Psoas muscle (tissue), 8 donors: Measurements from ENCODE around the gene COQ10B. TPM values are rescaled to one million over a fixed set of nuclear protein-coding genes. Genes with fewer than 3 reads are reported as not detected.
A peak's percentile ranks its signal among the peaks of the same experiment; 100 is the strongest.

Source experiments
- ATAC-seq, 4 donors: fragments of 200-7000 bp; cut with Tn5 transposase; one replicate each; pipeline ENCODE4 v1.9.1; 2020; ENCODE audit warnings: moderate library complexity in 3 of 4, mild to moderate bottlenecking in 2 of 4
- DNase-seq, 2 donors: peaks; one replicate each; pipeline ENCODE4 v3.0.0-alpha.2; 2020
- H3K27ac ChIP-seq: fragments of 200-600 bp; one replicate; pipeline ENCODE4 v1.8.0; 2022
- H3K27me3 ChIP-seq, 3 donors: fragments of 200-600 bp in 1 of 3; one replicate each; pipeline versions ENCODE4 v1.6.1 to v1.8.0; 2013 to 2022; ENCODE audit warnings: low read length in 2 of 3, mild to moderate bottlenecking in 2 of 3, moderate library complexity in 1 of 3; ENCODE audit not compliant: insufficient read depth in 3 of 3
- H3K36me3 ChIP-seq, 2 donors: fragments of 200-600 bp in 1 of 2; one replicate each; pipeline versions ENCODE4 v1.6.1 to v1.8.0; 2013 to 2022; ENCODE audit warnings: low read depth in 1 of 2, mild to moderate bottlenecking in 1 of 2, moderate library complexity in 1 of 2; ENCODE audit not compliant: insufficient read depth in 1 of 2
- H3K4me1 ChIP-seq: fragments of 200-600 bp; one replicate; pipeline ENCODE4 v1.8.0; 2022
- H3K4me3 ChIP-seq: fragments of 200-600 bp; one replicate; pipeline ENCODE4 v1.8.0; 2022; ENCODE audit warnings: mild to moderate bottlenecking
- H3K9me3 ChIP-seq: fragments of 200-600 bp; one replicate; pipeline ENCODE4 v1.8.0; 2022
- CTCF ChIP-seq: fragments of 200-600 bp; IDR thresholded peaks from one replicate; pipeline ENCODE4 v1.8.0; 2022; ENCODE audit warnings: antibody characterized with exemption
- WGBS, 3 donors: extraction: QIAGEN DNeasy Blood & Tissue Kit; methylation state at CpG; one replicate each; pipeline versions ENCODE4 v1.1.6 to v1.1.7; 2013; 5-methylcytosine and 5-hydroxymethylcytosine counted together
- intact Hi-C, 2 donors: fragments of 100-400 bp; cut with DNase I; formaldehyde crosslinking; loops; one replicate each; pipeline versions ENCODE4 v1.11.0 to v1.14.2; 2022
- long read RNA-seq, 2 donors: library from polyadenylated mRNA; unstranded; transcript quantifications; one replicate each; pipeline ENCODE4 v2.0.0, GENCODE V29; 2021
- polyA plus RNA-seq, 3 donors: library from polyadenylated mRNA; stranded (reverse); fragments of 200-250 nt; gene quantifications; one replicate each; pipeline ENCODE4 v1.2.3, GENCODE V29; 2013
- total RNA-seq, 4 donors: library from RNA; stranded (reverse); fragmentation: NEBNext Ultra II Directional in 2 of 4; extraction: Animal tissue kit (Norgen Biotek cat#: 25700) in 2 of 4; gene quantifications; one replicate each; pipeline versions ENCODE4 v1.2.1 to v1.2.4, GENCODE V29; 2021 to 2023
- donor health status: healthy with polysubstance abuse.
- donor health status: DM: no; HTN: no; CAD: no; lungs with moderate emphysema.
- donor health status: Bipolar disorder and iron deficiency.
- donor health status: healthy.
- donor health status: DM: yes; HTN: yes; CAD: no.
- donor health status: DM: no; HTN: no; CAD: no.
- donor health status: DM: no; HTN: no; CAD: no.
- donor health status: DM: yes; HTN: yes; CAD: no.

Gene COQ10B
- total RNA-seq (10 to 100 TPM in 3 of 4 donors, 1 to 10 TPM in 1; 9.9 to 20.2 (median 18.5) TPM), polyA plus RNA-seq (10 to 100 TPM; 11.9 to 16.4 (median 14.5) TPM)
- long read RNA-seq, donor 1, transcript COQ10B-201 (5 exons, 2,239 nt) = major isoform, 30 of 32 reads
- long read RNA-seq, donor 1, partial matches to known transcripts = 0 of 32 reads
- long read RNA-seq, donor 1, other reads (novel, unspliced or antisense) = 2 of 32 reads
- long read RNA-seq, donor 2, transcript COQ10B-201 (5 exons, 2,239 nt) = major isoform, 52 of 53 reads
- long read RNA-seq, donor 2, partial matches to known transcripts = 0 of 53 reads
- long read RNA-seq, donor 2, other reads (novel, unspliced or antisense) = 1 of 53 reads

GRCh38 chr2:197453123-197453913 lies at the start of gene COQ10B:
TSS of gene COQ10B (plus strand) at chr2:197453552. CDS start at chr2:197453561, 9 bp downstream.
- DNase-seq = peak; percentile 99 to 100
- H3K4me3 ChIP-seq = peak within 1 kb of the TSS; percentile 78
- 0% methylated on average over 68 to 70 of the region's 70 CpGs for WGBS, 3 donors
- H3K27ac ChIP-seq = peak within 1 kb of the TSS; percentile 99
- peaks cover 16% of the 10 kb centered on the region for H3K4me1 ChIP-seq
- no peaks in the 10 kb centered on the region for H3K9me3 ChIP-seq
- no peaks in the 10 kb centered on the region for H3K27me3 ChIP-seq
- intact Hi-C loops = loop anchor here (1.0 to 2.0 kb wide), 2 partner anchors 18 to 19 kb away; partner anchors contain the start of gene SF3B1 (in 2 of the 2)
- peak; percentile 94 to 97 (median 96) for ATAC-seq
- no peaks in the 10 kb centered on the region for H3K36me3 ChIP-seq
- TF ChIP-seq CTCF = peak; percentile 21

- H3K9me3 ChIP-seq = no peaks in the 10 kb centered on the region
- DNase-seq (no peak), ATAC-seq (no peak)
- H3K27ac ChIP-seq = no peak overlapping the region
- H3K4me1 ChIP-seq = no peaks in the 10 kb centered on the region
- peaks cover 11 to 100% of the 10 kb centered on the region in 2 donors for H3K36me3 ChIP-seq
- H3K4me3 ChIP-seq = no peak overlapping the region
- intact Hi-C loops = loop anchor here (5.0 to 10.0 kb wide), 2 partner anchors 72 to 621 kb away; no protein-coding TSS in a partner anchor
- no peaks in the 10 kb centered on the region for H3K27me3 ChIP-seq
- TF ChIP-seq CTCF = no peak
- 79 to 88% (median 83%) methylated on average over 2 of the region's 2 CpGs for WGBS, 3 donors
These were observed 47.8 kb upstream of the COQ10B start for GRCh38 chr2:197405582-197405981.

GRCh38 chr2:197414039-197414438 lies 39.3 kb upstream of the COQ10B start:
- no peak overlapping the region for H3K4me3 ChIP-seq
- 85 to 89% (median 85%) methylated on average over 5 of the region's 5 CpGs for WGBS, 3 donors
- H3K27me3 ChIP-seq = no peaks in the 10 kb centered on the region
- intact Hi-C loops = no loop called here
- TF ChIP-seq CTCF = no peak
- DNase-seq (no peak), ATAC-seq (no peak)
- no peaks in the 10 kb centered on the region for H3K4me1 ChIP-seq
- no peaks in the 10 kb centered on the region for H3K9me3 ChIP-seq
- H3K36me3 ChIP-seq = peaks cover 10 to 100% of the 10 kb centered on the region in 2 donors
- no peak overlapping the region for H3K27ac ChIP-seq

- intact Hi-C loops = no loop called here
- Histone ChIP-seq H3K27ac (no peak overlapping the region), H3K9me3 (no peaks in the 10 kb centered on the region), H3K4me1 (no peaks in the 10 kb centered on the region), H3K27me3 (no peaks in the 10 kb centered on the region), H3K36me3 (peaks cover 12 to 100% of the 10 kb centered on the region in 2 donors), H3K4me3 (no peak overlapping the region)
- DNase-seq (no peak), ATAC-seq (no peak)
- TF ChIP-seq CTCF = no peak
- 63 to 74% (median 74%) methylated on average over 2 of the region's 2 CpGs for WGBS, 3 donors
These were observed 38.8 kb upstream of the COQ10B start for GRCh38 chr2:197414515-197414914.
